ENCODE data around the gene FNDC5. TPM values are rescaled to one million over a fixed set of nuclear protein-coding genes. Genes with fewer than 3 reads are reported as not detected.

FNDC5 gene
- total and polyA plus RNA-seq, 9 of the 15 experiments (the other 6 are each of a cell fraction or from before 2014, with no cell fraction given) = 0.06 to 2.1 (median 0.22) TPM

- TF ChIP-seq, protein P1, sequence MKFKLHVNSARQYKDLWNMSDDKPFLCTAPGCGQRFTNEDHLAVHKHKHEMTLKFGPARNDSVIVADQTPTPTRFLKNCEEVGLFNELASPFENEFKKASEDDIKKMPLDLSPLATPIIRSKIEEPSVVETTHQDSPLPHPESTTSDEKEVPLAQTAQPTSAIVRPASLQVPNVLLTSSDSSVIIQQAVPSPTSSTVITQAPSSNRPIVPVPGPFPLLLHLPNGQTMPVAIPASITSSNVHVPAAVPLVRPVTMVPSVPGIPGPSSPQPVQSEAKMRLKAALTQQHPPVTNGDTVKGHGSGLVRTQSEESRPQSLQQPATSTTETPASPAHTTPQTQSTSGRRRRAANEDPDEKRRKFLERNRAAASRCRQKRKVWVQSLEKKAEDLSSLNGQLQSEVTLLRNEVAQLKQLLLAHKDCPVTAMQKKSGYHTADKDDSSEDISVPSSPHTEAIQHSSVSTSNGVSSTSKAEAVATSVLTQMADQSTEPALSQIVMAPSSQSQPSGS (CRISPR knock-in tag; IDR thresholded peaks at IDR 0.05) = no peak
- TF ChIP-seq MAZ (CRISPR knock-in tag; conservative IDR thresholded peaks at IDR 0.05 in 1 of 2, IDR thresholded peaks at IDR 0.05 in 1 of 2) (no peak), SIN3B (IDR thresholded peaks at IDR 0.05; ENCODE audit: low read depth) (0 out of 2 replicates have a peak, but pooled peaks have one; percentile 19), SRSF3 (IDR thresholded peaks at IDR 0.05; ENCODE audit: insufficient read depth, low read length) (peak; percentile 99), BRF1 (IDR thresholded peaks at IDR 0.05; ENCODE audit: borderline replicate concordance, extremely low read depth, insufficient read length) (no peak), SP1 (CRISPR knock-in tag; IDR thresholded peaks at IDR 0.05) (no peak), ZNF347 (CRISPR knock-in tag; IDR thresholded peaks at IDR 0.05; ENCODE audit: low read depth) (no peak), PATZ1 (CRISPR knock-in tag; IDR thresholded peaks at IDR 0.05; ENCODE audit: borderline replicate concordance) (no peak), CBX5 (IDR thresholded peaks at IDR 0.05; ENCODE audit: borderline replicate concordance, low read depth) (no peak), AFF1 (IDR thresholded peaks at IDR 0.05; ENCODE audit: low read depth in 1 of 2, partially characterized antibody in 2 of 2) (no peak), HDAC3 (IDR thresholded peaks at IDR 0.05; ENCODE audit: borderline replicate concordance, partially characterized antibody) (no peak), SMARCB1 (IDR thresholded peaks at IDR 0.05; ENCODE audit: insufficient read length, low read depth) (no peak), SNRNP70 (optimal IDR thresholded peaks at IDR 0.05; ENCODE audit: low read depth, low read length) (no peak), ZNF184 (CRISPR knock-in tag; IDR thresholded peaks at IDR 0.05) (no peak), ZNF41 (CRISPR knock-in tag; conservative IDR thresholded peaks at IDR 0.05) (no peak), NR2F6 (CRISPR knock-in tag; IDR thresholded peaks at IDR 0.05) (no peak)
- TF ChIP-seq, protein P2, sequence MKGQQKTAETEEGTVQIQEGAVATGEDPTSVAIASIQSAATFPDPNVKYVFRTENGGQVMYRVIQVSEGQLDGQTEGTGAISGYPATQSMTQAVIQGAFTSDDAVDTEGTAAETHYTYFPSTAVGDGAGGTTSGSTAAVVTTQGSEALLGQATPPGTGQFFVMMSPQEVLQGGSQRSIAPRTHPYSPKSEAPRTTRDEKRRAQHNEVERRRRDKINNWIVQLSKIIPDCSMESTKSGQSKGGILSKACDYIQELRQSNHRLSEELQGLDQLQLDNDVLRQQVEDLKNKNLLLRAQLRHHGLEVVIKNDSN (CRISPR knock-in tag; IDR thresholded peaks at IDR 0.05) = no peak
- TF ChIP-seq, protein P3, sequence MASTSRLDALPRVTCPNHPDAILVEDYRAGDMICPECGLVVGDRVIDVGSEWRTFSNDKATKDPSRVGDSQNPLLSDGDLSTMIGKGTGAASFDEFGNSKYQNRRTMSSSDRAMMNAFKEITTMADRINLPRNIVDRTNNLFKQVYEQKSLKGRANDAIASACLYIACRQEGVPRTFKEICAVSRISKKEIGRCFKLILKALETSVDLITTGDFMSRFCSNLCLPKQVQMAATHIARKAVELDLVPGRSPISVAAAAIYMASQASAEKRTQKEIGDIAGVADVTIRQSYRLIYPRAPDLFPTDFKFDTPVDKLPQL (IDR thresholded peaks at IDR 0.05; ENCODE audit: extremely low read depth, insufficient read length) = no peak
Observed at GRCh38 chr1:32816676-32817158, 54.0 kb downstream of the FNDC5 start (continued).

All from K562 (cell line).